Measurements from ENCODE around the gene KRT1.

DNA sequence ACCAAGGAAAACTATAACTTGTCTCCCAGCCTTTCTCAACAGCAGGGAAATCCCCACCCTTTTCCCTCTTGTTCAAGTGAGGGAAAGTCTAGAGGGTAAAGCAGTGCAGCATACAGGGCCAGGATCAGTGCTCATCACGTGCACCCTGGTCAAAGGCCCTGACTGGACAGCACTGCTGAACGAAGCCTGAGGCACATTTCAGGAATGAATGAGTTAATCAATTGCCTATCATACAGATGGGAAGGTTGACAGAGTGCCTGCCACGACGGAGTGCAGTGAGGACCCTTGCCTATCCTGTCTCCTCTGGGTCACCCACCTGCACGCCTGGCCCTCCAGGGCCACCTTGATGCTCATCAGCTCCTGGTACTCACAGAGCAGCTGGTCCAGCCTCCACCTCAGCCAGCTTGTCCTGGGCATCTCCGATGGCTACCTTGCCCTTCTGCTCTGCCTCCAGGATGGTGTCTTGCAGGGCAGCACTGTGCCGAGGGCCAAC, 50.2 kb downstream of the KRT1 start:
- TF ChIP-seq NFRKB (IDR thresholded peaks at IDR 0.05) (no peak), HDGF (IDR thresholded peaks at IDR 0.05; ENCODE audit: borderline replicate concordance) (no peak), TARDBP (IDR thresholded peaks at IDR 0.05) (no peak), FOXM1 (IDR thresholded peaks at IDR 0.05; ENCODE audit: borderline replicate concordance) (no peak), BHLHE40 (IDR thresholded peaks at IDR 0.05; ENCODE audit: borderline replicate concordance) (no peak), SP1 (IDR thresholded peaks at IDR 0.05) (no peak), L3MBTL2 (conservative IDR thresholded peaks at IDR 0.05) (no peak), FOXA1 (IDR thresholded peaks at IDR 0.05) (no peak), ARNT (IDR thresholded peaks at IDR 0.05) (no peak), SUZ12 (IDR thresholded peaks at IDR 0.05) (no peak), ELF4 (IDR thresholded peaks at IDR 0.05) (no peak), CTBP1 (IDR thresholded peaks at IDR 0.05; ENCODE audit: borderline replicate concordance) (no peak), FOXK2 (IDR thresholded peaks at IDR 0.05) (no peak)
- TF ChIP-seq, protein P1, sequence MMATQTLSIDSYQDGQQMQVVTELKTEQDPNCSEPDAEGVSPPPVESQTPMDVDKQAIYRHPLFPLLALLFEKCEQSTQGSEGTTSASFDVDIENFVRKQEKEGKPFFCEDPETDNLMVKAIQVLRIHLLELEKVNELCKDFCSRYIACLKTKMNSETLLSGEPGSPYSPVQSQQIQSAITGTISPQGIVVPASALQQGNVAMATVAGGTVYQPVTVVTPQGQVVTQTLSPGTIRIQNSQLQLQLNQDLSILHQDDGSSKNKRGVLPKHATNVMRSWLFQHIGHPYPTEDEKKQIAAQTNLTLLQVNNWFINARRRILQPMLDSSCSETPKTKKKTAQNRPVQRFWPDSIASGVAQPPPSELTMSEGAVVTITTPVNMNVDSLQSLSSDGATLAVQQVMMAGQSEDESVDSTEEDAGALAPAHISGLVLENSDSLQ (IDR thresholded peaks at IDR 0.05) = no peak
